Osteoblast (primary cell): ENCODE data around the gene PCARE. TPM values are rescaled to one million over a fixed set of nuclear protein-coding genes. Genes with fewer than 3 reads are reported as not detected.
A peak's percentile ranks its signal among the peaks of the same experiment; 100 is the strongest.

ENCODE experiments used
- DNase-seq: peaks from one replicate; pipeline ENCODE4 v3.0.0; 2011; ENCODE audit warnings: low spot score, mixed read lengths; ENCODE audit not compliant: insufficient read length; ENCODE audit errors: missing footprints
- H2AFZ ChIP-seq: 2 replicates; pipeline ENCODE4 v1.6.0; 2011; ENCODE audit warnings: mild to moderate bottlenecking, low read length
- H3K27ac ChIP-seq: 2 replicates; pipeline ENCODE4 v1.5.1; 2011; ENCODE audit warnings: mild to moderate bottlenecking, low read depth, low read length, moderate library complexity
- H3K27me3 ChIP-seq: 2 replicates; pipeline ENCODE4 v1.6.0; 2012; ENCODE audit warnings: mild to moderate bottlenecking, control low read depth, inconsistent platforms, low read length, moderate library complexity; ENCODE audit not compliant: insufficient read depth
- H3K36me3 ChIP-seq: 2 replicates; pipeline ENCODE4 v1.5.1; 2011; ENCODE audit warnings: mild to moderate bottlenecking, low read length, control low read depth, moderate library complexity; ENCODE audit not compliant: insufficient read depth
- H3K4me1 ChIP-seq: 2 replicates; pipeline ENCODE4 v1.5.1; 2011; ENCODE audit warnings: mild to moderate bottlenecking, low read length, control low read depth, moderate library complexity; ENCODE audit not compliant: insufficient read depth
- H3K4me2 ChIP-seq: 2 replicates; pipeline ENCODE4 v1.6.0; 2011; ENCODE audit warnings: mild to moderate bottlenecking, low read length; ENCODE audit not compliant: insufficient read depth
- H3K4me3 ChIP-seq: fragments of 200-600 bp; sonication (generic); 3 replicates; pipeline ENCODE4 v1.5.1; 2012; ENCODE audit warnings: mild to moderate bottlenecking, low read length, inconsistent platforms; ENCODE audit not compliant: insufficient read depth
- H3K79me2 ChIP-seq: 2 replicates; pipeline ENCODE4 v1.6.0; 2012; ENCODE audit warnings: mild to moderate bottlenecking, low read length, control low read depth, inconsistent platforms; ENCODE audit not compliant: insufficient read depth
- H3K9me3 ChIP-seq: 2 replicates; pipeline ENCODE4 v1.5.1; 2011; ENCODE audit warnings: low read depth, low read length, control low read depth
- H4K20me1 ChIP-seq: 2 replicates; pipeline ENCODE4 v1.6.0; 2012; ENCODE audit warnings: mild to moderate bottlenecking, low read length, control low read depth; ENCODE audit not compliant: insufficient read depth
- total RNA-seq: library from RNA; depleted of rRNA; stranded (reverse); fragments of >200 nt; gene quantifications from 2 replicates; pipeline ENCODE4 v1.2.3, GENCODE V29; 2012
- TF ChIP-seq, protein P1 (sequence below): IDR thresholded peaks from 2 replicates; pipeline ENCODE4 v1.5.1; 2011; ENCODE audit warnings: mild to moderate bottlenecking, low read depth, low read length, moderate library complexity; ENCODE audit errors: extremely low read depth

PCARE gene
- total RNA-seq, 1 donor = not detected

DNA sequence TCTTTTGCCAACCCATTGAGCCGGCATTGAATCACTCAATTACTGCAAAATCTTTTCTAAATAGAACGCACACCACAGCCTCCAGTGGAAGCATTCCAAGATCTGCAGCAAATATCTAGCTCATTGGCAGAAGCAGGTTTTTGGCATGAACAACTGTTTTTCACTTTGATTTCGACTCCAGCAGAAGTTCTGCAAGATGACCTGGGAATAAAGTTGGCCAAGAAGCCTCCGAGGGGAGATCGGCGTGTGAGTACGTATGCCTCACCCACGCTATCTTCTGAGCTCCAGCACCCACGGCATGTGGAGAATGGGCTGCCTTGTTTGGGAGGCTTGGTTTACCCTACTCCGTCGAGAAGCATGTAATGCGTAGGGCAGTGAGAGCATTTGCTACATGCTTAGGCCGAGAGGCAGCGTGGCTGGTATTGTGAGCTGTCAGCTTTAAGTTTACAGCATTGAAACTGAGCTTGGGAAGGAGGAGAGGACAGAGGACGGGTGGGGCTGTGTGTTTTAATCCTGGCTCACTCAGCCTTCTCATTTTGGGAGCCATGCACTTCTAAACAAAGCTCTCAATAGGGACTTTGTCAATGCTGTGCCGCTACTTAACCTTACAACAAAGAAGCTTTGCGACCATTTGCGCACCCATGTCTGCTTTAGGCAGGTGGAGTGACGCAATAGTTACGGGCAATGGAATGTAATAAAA is 10.5 kb downstream of the PCARE start:
- H3K4me3 ChIP-seq = peak overlapping the region; percentile 26
- H3K4me2 ChIP-seq = peak overlapping the region; percentile 68
- no peaks in the 10 kb centered on the region for H3K36me3 ChIP-seq
- H2AFZ ChIP-seq = peak overlapping the region; percentile 23
- H4K20me1 ChIP-seq = no peaks in the 10 kb centered on the region
- H3K4me1 ChIP-seq = peaks cover 22% of the 10 kb centered on the region
- H3K27me3 ChIP-seq = peaks cover 2% of the 10 kb centered on the region
- no peaks in the 10 kb centered on the region for H3K79me2 ChIP-seq
- H3K27ac ChIP-seq = no peak overlapping the region
- no peaks in the 10 kb centered on the region for H3K9me3 ChIP-seq
- TF ChIP-seq, protein P1, sequence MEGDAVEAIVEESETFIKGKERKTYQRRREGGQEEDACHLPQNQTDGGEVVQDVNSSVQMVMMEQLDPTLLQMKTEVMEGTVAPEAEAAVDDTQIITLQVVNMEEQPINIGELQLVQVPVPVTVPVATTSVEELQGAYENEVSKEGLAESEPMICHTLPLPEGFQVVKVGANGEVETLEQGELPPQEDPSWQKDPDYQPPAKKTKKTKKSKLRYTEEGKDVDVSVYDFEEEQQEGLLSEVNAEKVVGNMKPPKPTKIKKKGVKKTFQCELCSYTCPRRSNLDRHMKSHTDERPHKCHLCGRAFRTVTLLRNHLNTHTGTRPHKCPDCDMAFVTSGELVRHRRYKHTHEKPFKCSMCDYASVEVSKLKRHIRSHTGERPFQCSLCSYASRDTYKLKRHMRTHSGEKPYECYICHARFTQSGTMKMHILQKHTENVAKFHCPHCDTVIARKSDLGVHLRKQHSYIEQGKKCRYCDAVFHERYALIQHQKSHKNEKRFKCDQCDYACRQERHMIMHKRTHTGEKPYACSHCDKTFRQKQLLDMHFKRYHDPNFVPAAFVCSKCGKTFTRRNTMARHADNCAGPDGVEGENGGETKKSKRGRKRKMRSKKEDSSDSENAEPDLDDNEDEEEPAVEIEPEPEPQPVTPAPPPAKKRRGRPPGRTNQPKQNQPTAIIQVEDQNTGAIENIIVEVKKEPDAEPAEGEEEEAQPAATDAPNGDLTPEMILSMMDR = no peak
- DNase-seq = peak; percentile 83

DNA sequence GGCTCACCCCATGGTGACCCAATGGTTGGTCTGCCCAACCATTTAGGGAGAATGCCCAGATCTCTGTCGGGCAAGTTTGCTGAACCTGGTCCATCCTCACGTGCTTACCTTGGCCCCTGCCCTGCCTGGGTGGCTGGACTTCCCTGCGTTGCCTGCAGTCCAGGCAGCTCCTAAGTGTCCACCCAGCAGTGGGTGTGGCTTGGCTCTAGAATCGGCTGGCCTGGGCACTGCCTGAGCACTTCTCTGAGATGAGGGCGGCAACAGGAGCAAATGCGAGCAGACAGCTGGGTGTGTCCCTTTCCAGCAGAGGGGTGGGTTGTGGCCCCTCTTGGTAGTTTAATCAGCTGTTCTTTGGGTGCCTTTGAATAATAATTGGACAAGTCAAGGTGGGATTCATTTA is 11.3 kb downstream of the PCARE start:
- Histone ChIP-seq H3K4me3 (peak overlapping the region; percentile 26), H3K79me2 (no peaks in the 10 kb centered on the region), H3K27me3 (peaks cover 2% of the 10 kb centered on the region), H3K9me3 (no peaks in the 10 kb centered on the region), H4K20me1 (no peaks in the 10 kb centered on the region), H3K4me1 (peaks cover 22% of the 10 kb centered on the region), H3K36me3 (no peaks in the 10 kb centered on the region), H3K4me2 (peak overlapping the region; percentile 68), H3K27ac (no peak overlapping the region), H2AFZ (no peak overlapping the region)
- TF ChIP-seq, protein P1 = no peak
- no peak for DNase-seq

DNA sequence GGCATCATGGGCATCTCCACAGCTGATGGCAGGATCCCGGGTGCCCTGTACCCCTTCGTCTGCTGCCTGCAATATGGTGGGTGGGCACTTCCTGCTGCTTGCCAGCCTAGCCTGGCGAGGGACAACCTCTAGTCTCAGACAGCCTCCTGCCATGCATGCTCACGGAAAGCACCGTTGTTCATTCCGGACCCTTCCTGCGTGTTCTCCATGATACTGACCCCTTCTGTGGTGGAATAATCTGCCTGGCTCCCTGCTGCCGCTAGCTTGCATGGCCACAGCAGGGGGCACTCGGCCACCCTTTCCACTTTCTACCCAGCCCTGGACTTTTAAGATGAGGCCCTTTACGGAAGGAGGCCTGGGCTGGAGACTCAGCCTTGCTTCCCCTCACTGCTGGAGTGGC is 12.0 kb downstream of the PCARE start:
- TF ChIP-seq, protein P1 = no peak
- no peak overlapping the region for H3K4me2 ChIP-seq
- no peaks in the 10 kb centered on the region for H3K9me3 ChIP-seq
- no peaks in the 10 kb centered on the region for H3K79me2 ChIP-seq
- peak; percentile 59 for DNase-seq
- no peak overlapping the region for H3K27ac ChIP-seq
- peaks cover 2% of the 10 kb centered on the region for H3K27me3 ChIP-seq
- no peaks in the 10 kb centered on the region for H3K36me3 ChIP-seq
- H2AFZ ChIP-seq = no peak overlapping the region
- no peaks in the 10 kb centered on the region for H4K20me1 ChIP-seq
- peaks cover 22% of the 10 kb centered on the region for H3K4me1 ChIP-seq
- no peak overlapping the region for H3K4me3 ChIP-seq

DNA sequence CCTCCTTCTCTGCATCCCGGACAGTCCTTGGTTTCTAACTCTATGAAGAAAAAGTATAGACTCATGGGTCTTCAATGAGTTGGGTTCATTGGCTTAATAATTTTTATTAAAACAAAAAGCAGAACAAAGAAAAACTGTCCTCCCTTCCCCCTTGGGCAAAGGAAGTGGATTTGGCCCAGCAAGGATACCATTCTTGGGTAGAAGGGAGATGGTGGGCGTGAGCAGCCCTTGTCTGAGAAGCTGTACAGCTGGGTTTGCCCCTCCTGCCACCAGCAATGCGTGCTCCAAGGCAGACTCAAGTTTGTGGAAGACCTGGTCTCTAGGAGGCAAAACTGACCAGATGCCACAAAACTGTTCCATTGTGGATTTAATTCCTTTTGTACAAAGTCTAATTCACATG is 12.7 kb downstream of the PCARE start:
- TF ChIP-seq, protein P1 = no peak
- no peak for DNase-seq
- H3K36me3 ChIP-seq = no peaks in the 10 kb centered on the region
- H3K4me3 ChIP-seq = no peak overlapping the region
- no peak overlapping the region for H3K27ac ChIP-seq
- H3K27me3 ChIP-seq = peaks cover 2% of the 10 kb centered on the region
- no peaks in the 10 kb centered on the region for H3K79me2 ChIP-seq
- no peaks in the 10 kb centered on the region for H4K20me1 ChIP-seq
- H3K4me2 ChIP-seq = no peak overlapping the region
- H3K9me3 ChIP-seq = no peaks in the 10 kb centered on the region
- peaks cover 22% of the 10 kb centered on the region for H3K4me1 ChIP-seq
- H2AFZ ChIP-seq = no peak overlapping the region
